HepG2 (cell line): ENCODE data around the gene HSD3B7.

Source experiments
- ARID3A ChIP-seq: IDR thresholded peaks from 2 replicates; pipeline ENCODE4 v1.6.1; 2012; ENCODE audit warnings: low read depth, low read length, improper control_type of control experiment
- CTCF ChIP-seq: sonication (generic); formaldehyde crosslinking; IDR thresholded peaks from 2 replicates; pipeline ENCODE4 v1.5.0; 2020; ENCODE audit warnings: mild to moderate bottlenecking, missing genetic modification reagents, moderate library complexity
- FOXA1 ChIP-seq, 2 experiments: fragments of 450-650 bp in 1 of 2; sonication (generic) in 1 of 2; formaldehyde crosslinking in 1 of 2; IDR thresholded peaks; 2 replicates each; pipeline versions ENCODE4 v1.4.0 to v1.6.1; 2016 to 2020; ENCODE audit warnings: missing genetic modification reagents in 1 of 2
- KLF13 ChIP-seq: sonication (generic); formaldehyde crosslinking; IDR thresholded peaks from 2 replicates; pipeline ENCODE4 v1.4.0; 2020; ENCODE audit warnings: mild to moderate bottlenecking, missing genetic modification reagents
- MXI1 ChIP-seq: IDR thresholded peaks from 3 replicates; pipeline ENCODE4 v1.6.1; 2012; ENCODE audit warnings: low read depth, low read length, inconsistent platforms, borderline replicate concordance
- NFYB ChIP-seq: sonication (generic); formaldehyde crosslinking; IDR thresholded peaks from 2 replicates; pipeline ENCODE4 v1.4.0; 2020; ENCODE audit warnings: missing genetic modification reagents
- SRSF4 ChIP-seq: fragments of 200-400 bp; formaldehyde crosslinking; IDR thresholded peaks from one replicate; pipeline ENCODE4 v1.6.1; 2018; ENCODE audit warnings: mild to moderate bottlenecking, low read depth, low read length, moderate library complexity; ENCODE audit not compliant: poor library complexity, severe bottlenecking
- ZNF10 ChIP-seq: sonication (generic); formaldehyde crosslinking; IDR thresholded peaks from 2 replicates; pipeline ENCODE4 v1.4.0; 2020; ENCODE audit warnings: mild to moderate bottlenecking, low read depth, missing genetic modification reagents, borderline replicate concordance
- ZNF274 ChIP-seq: sonication (generic); formaldehyde crosslinking; IDR thresholded peaks from 2 replicates; pipeline ENCODE4 v1.5.1; 2020; ENCODE audit warnings: mild to moderate bottlenecking, missing genetic modification reagents
- ZNF30 ChIP-seq: sonication (generic); formaldehyde crosslinking; IDR thresholded peaks from 2 replicates; pipeline ENCODE4 v1.5.0; 2020; ENCODE audit warnings: mild to moderate bottlenecking, missing genetic modification reagents

DNA sequence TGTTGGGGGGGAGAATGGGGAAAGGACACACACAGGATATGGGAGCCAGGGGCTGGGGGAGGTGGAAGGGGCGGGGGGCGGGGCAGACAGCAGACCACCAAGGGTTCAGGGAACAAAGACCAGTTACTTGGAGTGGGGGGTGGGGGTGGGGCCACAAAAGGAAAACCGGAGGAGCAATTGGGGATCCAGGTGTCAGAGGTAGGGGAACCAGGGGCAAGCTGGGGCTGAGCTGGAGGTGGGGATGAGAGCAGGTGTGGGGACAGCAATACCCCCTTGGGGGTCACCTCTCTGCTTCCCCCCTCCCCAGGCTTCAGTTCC is 37.5 kb upstream of the HSD3B7 start:
- TF ChIP-seq ZNF10 (CRISPR knock-in tag) (no peak), FOXA1 (IDR thresholded peaks at IDR 0.05) (no peak), FOXA1 (CRISPR knock-in tag; IDR thresholded peaks at IDR 0.05) (no peak), ZNF30 (CRISPR knock-in tag) (no peak), ARID3A (no peak), CTCF (CRISPR knock-in tag) (no peak), MXI1 (no peak), NFYB (CRISPR knock-in tag) (no peak), ZNF274 (CRISPR knock-in tag) (no peak), KLF13 (no peak), SRSF4 (no peak)
